GM12891 (cell line): ENCODE measurements around the gene TLR2.

Experiments
- DNase-seq: peaks from one replicate; pipeline ENCODE4 v3.0.0; 2011; ENCODE audit warnings: low spot score; ENCODE audit not compliant: insufficient read length
- FAIRE-seq: peaks from 2 replicates; lab custom pipeline; 2011; peaks lifted over from hg19 to GRCh38; lab: Jason Lieb, UNC
- PAX5 ChIP-seq: IDR thresholded peaks from 2 replicates; pipeline ENCODE4 v1.6.1; 2011; ENCODE audit warnings: low read length, moderate library complexity, mild to moderate bottlenecking; ENCODE audit not compliant: insufficient read depth, severe bottlenecking
- POLR2A ChIP-seq: IDR thresholded peaks from 2 replicates; pipeline ENCODE4 v1.6.1; 2011; ENCODE audit warnings: low read depth, low read length, control low read depth
- POLR2AphosphoS5 ChIP-seq: IDR thresholded peaks from 2 replicates; pipeline ENCODE4 v1.6.1; 2011; ENCODE audit warnings: low read depth, low read length, control low read depth
- POU2F2 ChIP-seq: IDR thresholded peaks from 2 replicates; pipeline ENCODE4 v1.6.1; 2011; ENCODE audit warnings: low read depth, mild to moderate bottlenecking, control low read depth, low read length, moderate library complexity
- SPI1 ChIP-seq: IDR thresholded peaks from 2 replicates; pipeline ENCODE4 v1.6.1; 2011; ENCODE audit warnings: low read depth, low read length, control low read depth
- TAF1 ChIP-seq: IDR thresholded peaks from 2 replicates; pipeline ENCODE4 v1.6.1; 2011; ENCODE audit warnings: low read depth, low read length, control low read depth

Gene TLR2

GRCh38 chr4:153684971-153685371 is 891 bp downstream of the TLR2 start:
- no peak for TF ChIP-seq PAX5
- TF ChIP-seq POLR2A, result no peak
- no peak for TF ChIP-seq TAF1
- TF ChIP-seq POLR2AphosphoS5, result no peak
- no peak for DNase-seq
- no peak for FAIRE-seq

- DNase-seq, result no peak
- TF ChIP-seq PAX5, result no peak
- no peak for TF ChIP-seq SPI1
- TF ChIP-seq TAF1, result no peak
- no peak for TF ChIP-seq POLR2A
- no peak for TF ChIP-seq POLR2AphosphoS5
- TF ChIP-seq POU2F2, result no peak
- FAIRE-seq, result no peak
Measured at GRCh38 chr4:153704522-153704921, 20.4 kb downstream of the TLR2 start.

- no peak for TF ChIP-seq POU2F2
- TF ChIP-seq SPI1, result peak; percentile 94
- no peak for DNase-seq
- FAIRE-seq, result peak; percentile 40
Measured at GRCh38 chr4:153705743-153706468, 21.8 kb downstream of the TLR2 start.

- FAIRE-seq, result no peak
- TF ChIP-seq POLR2A (no peak), PAX5 (no peak), POU2F2 (no peak), SPI1 (no peak), POLR2AphosphoS5 (no peak), TAF1 (no peak)
- no peak for DNase-seq
Measured at GRCh38 chr4:153706519-153706918, 22.4 kb downstream of the TLR2 start.

GRCh38 chr4:153710681-153711080 is 26.6 kb downstream of the TLR2 start:
- FAIRE-seq (no peak), DNase-seq (no peak)
- TF ChIP-seq TAF1 (no peak), PAX5 (no peak), SPI1 (no peak), POLR2AphosphoS5 (no peak), POU2F2 (no peak), POLR2A (no peak)

- no peak for FAIRE-seq
- TF ChIP-seq POU2F2 (no peak), PAX5 (no peak), POLR2AphosphoS5 (no peak), SPI1 (no peak), TAF1 (no peak), POLR2A (no peak)
- DNase-seq, result no peak
Measured at GRCh38 chr4:153713866-153714646, 30.0 kb downstream of the TLR2 start.

GRCh38 chr4:153722036-153722435 is 38.0 kb downstream of the TLR2 start:
- DNase-seq, result no peak
- TF ChIP-seq TAF1 (no peak), PAX5 (no peak), POLR2AphosphoS5 (no peak), SPI1 (no peak), POU2F2 (no peak), POLR2A (no peak)
- FAIRE-seq, result no peak

GRCh38 chr4:153724606-153725005 is 40.5 kb downstream of the TLR2 start:
- no peak for DNase-seq
- no peak for TF ChIP-seq POU2F2
- no peak for TF ChIP-seq POLR2A
- no peak for TF ChIP-seq SPI1
- TF ChIP-seq TAF1, result no peak
- no peak for TF ChIP-seq POLR2AphosphoS5
- no peak for TF ChIP-seq PAX5
- FAIRE-seq, result no peak

GRCh38 chr4:153725136-153725830 is 41.2 kb downstream of the TLR2 start:
- DNase-seq, result no peak
- no peak for FAIRE-seq
- TF ChIP-seq SPI1 (no peak), TAF1 (no peak)

- FAIRE-seq (no peak), DNase-seq (no peak)
- no peak for TF ChIP-seq TAF1
- TF ChIP-seq POLR2AphosphoS5, result no peak
- no peak for TF ChIP-seq POU2F2
- TF ChIP-seq POLR2A, result no peak
- no peak for TF ChIP-seq PAX5
- TF ChIP-seq SPI1, result no peak
Measured at GRCh38 chr4:153725831-153726154, 41.7 kb downstream of the TLR2 start.
